Measurements from ENCODE around the gene PPM1J. TPM values are rescaled to one million over a fixed set of nuclear protein-coding genes. Genes with fewer than 3 reads are reported as not detected.

Gene PPM1J
- total and polyA plus RNA-seq, 9 of the 15 experiments (the other 6 are each of a cell fraction or from before 2014, with no cell fraction given) = 0.25 to 10.5 (median 4.2) TPM

DNA sequence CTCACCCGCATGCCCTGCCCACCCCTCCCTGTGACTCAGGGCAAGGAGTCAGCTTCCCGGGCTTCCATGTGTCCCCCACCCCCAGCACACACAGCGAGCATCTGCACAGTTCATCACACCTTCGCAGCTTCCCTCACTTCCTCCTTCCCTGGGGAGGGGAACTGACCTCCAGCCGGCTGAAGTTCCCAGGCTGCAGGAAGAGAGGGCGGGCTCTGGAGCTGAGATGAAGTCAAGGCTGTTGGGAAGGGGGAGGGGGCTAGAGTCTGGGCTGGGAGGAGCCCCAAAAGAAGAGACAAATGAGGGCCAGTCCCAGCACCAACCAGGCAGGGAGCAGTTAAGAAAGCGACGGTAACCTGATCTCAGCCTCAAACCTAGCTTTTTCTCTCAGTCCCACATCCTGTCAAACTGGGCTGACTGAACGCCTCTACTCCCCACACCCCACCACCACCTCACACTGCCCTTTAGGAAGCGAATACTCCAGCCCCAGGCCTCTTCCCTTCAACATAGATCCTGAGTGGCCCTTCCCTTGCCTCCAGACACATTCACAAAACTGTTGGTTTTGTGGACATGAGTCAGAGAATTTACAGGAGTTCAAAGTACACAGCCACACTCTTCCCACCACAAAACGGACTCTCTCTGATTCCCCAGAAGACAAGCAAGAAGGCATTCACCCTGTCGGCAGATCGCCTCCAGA, 10.1 kb downstream of the PPM1J start (continued):
- TF ChIP-seq, protein P1, sequence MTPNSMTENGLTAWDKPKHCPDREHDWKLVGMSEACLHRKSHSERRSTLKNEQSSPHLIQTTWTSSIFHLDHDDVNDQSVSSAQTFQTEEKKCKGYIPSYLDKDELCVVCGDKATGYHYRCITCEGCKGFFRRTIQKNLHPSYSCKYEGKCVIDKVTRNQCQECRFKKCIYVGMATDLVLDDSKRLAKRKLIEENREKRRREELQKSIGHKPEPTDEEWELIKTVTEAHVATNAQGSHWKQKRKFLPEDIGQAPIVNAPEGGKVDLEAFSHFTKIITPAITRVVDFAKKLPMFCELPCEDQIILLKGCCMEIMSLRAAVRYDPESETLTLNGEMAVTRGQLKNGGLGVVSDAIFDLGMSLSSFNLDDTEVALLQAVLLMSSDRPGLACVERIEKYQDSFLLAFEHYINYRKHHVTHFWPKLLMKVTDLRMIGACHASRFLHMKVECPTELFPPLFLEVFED (CRISPR knock-in tag; conservative IDR thresholded peaks at IDR 0.05) = no peak; the same call in 1 of the 2 replicates
- TF ChIP-seq PHF8 (IDR thresholded peaks at IDR 0.05; ENCODE audit: borderline replicate concordance, low read length) (peak; percentile 39; the same call in 1 of the 2 replicates), ETV6 (IDR thresholded peaks at IDR 0.05; ENCODE audit: borderline replicate concordance in 1 of 2, low read depth in 2 of 2, low read length in 1 of 2) (peak; percentile 48 to 95; a peak in 3 of 4 replicates), ETV6 (CRISPR knock-in tag; IDR thresholded peaks at IDR 0.05; ENCODE audit: borderline replicate concordance) (no peak), BHLHE40 (IDR thresholded peaks at IDR 0.05; ENCODE audit: low read length) (peak; percentile 39; the same call in 1 of the 2 replicates), RAD51 (IDR thresholded peaks at IDR 0.05; ENCODE audit: borderline replicate concordance, low read depth) (no peak), KAT2B (IDR thresholded peaks at IDR 0.05; ENCODE audit: low read depth, low read length) (no peak), CHD7 (IDR thresholded peaks at IDR 0.05; ENCODE audit: low read depth, low read length) (no peak), LEF1 (IDR thresholded peaks at IDR 0.05) (peak; percentile 75; the same call in 1 of the 2 replicates), TBL1XR1 (IDR thresholded peaks at IDR 0.05; ENCODE audit: low read length in 2 of 2) (peak in 1 of 2 experiments; percentile 59; a peak in 1 of 4 replicates), ELK3 (CRISPR knock-in tag; IDR thresholded peaks at IDR 0.05) (no peak), MAFG (tag; conservative IDR thresholded peaks at IDR 0.05) (no peak), MTA3 (IDR thresholded peaks at IDR 0.05; ENCODE audit: borderline replicate concordance) (peak; percentile 73; the same call in 1 of the 2 replicates), ZNF551 (CRISPR knock-in tag; IDR thresholded peaks at IDR 0.05) (no peak)
